ENCODE data around the gene COX7A2. TPM values are rescaled to one million over a fixed set of nuclear protein-coding genes. Genes with fewer than 3 reads are reported as not detected.

The COX7A2 gene
- polyA plus RNA-seq, 1 donor (not counting 4 experiments of a cell fraction or from before 2014, with no cell fraction given), result 474 TPM

DNA sequence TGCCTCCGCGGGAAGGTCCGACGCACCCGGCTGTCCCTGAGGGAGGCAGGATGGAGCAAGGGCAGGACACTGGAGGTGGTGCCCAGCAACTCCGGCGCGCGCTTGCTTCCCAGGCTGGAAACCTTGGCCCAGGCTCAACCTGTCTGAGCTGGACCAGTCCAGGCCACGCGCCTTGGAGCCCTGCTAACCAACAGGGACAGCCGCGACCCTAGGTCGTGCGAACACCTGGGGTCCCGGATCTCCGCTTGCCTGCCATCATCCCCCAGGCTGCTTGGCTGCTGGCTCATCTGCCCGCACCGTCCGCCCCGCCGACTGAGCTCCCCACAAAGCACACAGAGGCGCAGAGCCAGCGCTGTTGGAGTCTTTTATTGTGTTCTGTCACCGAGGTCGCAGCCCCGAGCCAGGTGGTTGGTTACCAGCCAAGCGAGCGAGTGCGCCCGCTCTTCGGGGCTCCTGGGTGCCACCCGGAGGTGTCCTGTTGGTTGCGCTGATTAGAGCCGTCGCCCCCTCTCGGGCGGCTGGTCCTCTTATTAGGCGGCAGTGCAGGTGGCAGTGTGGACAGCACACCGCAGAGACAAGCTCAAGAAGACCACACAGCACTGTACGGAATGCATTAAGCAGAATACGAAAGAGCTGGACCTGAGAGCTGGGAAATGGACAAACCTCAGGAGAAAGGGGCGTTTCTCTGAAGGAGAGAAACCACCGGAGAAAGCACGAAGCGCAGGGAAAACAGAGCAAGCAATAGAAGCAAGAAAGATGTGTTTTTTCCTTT lies 41.5 kb downstream of the COX7A2 start:
- Histone ChIP-seq H3K4me3 (ENCODE audit: control insufficient read depth in 2 of 3, extremely low read depth in 1 of 3, insufficient read depth in 2 of 3, low read depth in 1 of 3, low read length in 3 of 3) (peak overlapping the region; percentile 14 to 29 (median 28)), H3K9me1 (ENCODE audit: control insufficient read depth, extremely low read depth, insufficient read depth, low read length) (no peaks in the 10 kb centered on the region), H3K27me3 (ENCODE audit: control insufficient read depth, extremely low read depth, insufficient read depth, low read length) (no peaks in the 10 kb centered on the region), H3K9me3 (ENCODE audit: control insufficient read depth, low read depth, low read length) (no peaks in the 10 kb centered on the region), H3K36me3 (ENCODE audit: control insufficient read depth in 2 of 2, extremely low read depth in 1 of 2, insufficient read depth in 2 of 2, low read length in 2 of 2) (peaks cover 3 to 8% of the 10 kb centered on the region in 2 experiments), H3K4me2 (ENCODE audit: control insufficient read depth, extremely low read depth, insufficient read depth, low read depth, low read length) (peak overlapping the region; percentile 88), H3K4me1 (ENCODE audit: control insufficient read depth, extremely low read depth, insufficient read depth, low read length) (peaks cover 28% of the 10 kb centered on the region), H3K79me2 (ENCODE audit: control insufficient read depth, insufficient read depth, low read length) (peaks cover 73% of the 10 kb centered on the region), H3K27ac (ENCODE audit: control insufficient read depth, insufficient read depth, low read length) (peak overlapping the region; percentile 55), H3K9ac (ENCODE audit: control insufficient read depth, extremely low read depth, insufficient read depth, low read length) (peak overlapping the region; percentile 98), H4K20me1 (ENCODE audit: control insufficient read depth, extremely low read depth, insufficient read depth, low read length) (no peaks in the 10 kb centered on the region), H2AFZ (ENCODE audit: control insufficient read depth, low read length) (no peak overlapping the region)
- DNase-seq (ENCODE audit: low read depth, low spot score) (no peak), FAIRE-seq (no peak)
- TF ChIP-seq, protein P1, sequence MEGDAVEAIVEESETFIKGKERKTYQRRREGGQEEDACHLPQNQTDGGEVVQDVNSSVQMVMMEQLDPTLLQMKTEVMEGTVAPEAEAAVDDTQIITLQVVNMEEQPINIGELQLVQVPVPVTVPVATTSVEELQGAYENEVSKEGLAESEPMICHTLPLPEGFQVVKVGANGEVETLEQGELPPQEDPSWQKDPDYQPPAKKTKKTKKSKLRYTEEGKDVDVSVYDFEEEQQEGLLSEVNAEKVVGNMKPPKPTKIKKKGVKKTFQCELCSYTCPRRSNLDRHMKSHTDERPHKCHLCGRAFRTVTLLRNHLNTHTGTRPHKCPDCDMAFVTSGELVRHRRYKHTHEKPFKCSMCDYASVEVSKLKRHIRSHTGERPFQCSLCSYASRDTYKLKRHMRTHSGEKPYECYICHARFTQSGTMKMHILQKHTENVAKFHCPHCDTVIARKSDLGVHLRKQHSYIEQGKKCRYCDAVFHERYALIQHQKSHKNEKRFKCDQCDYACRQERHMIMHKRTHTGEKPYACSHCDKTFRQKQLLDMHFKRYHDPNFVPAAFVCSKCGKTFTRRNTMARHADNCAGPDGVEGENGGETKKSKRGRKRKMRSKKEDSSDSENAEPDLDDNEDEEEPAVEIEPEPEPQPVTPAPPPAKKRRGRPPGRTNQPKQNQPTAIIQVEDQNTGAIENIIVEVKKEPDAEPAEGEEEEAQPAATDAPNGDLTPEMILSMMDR (optimal IDR thresholded peaks at IDR 0.05 in 1 of 3, IDR thresholded peaks at IDR 0.05 in 1 of 3, conservative IDR thresholded peaks at IDR 0.05 in 1 of 3; ENCODE audit: extremely low read depth in 1 of 3, insufficient read depth in 2 of 3, low read length in 3 of 3), result no peak
- no peak for TF ChIP-seq EZH2 (IDR thresholded peaks at IDR 0.05; ENCODE audit: low read length)
- dilution Hi-C loops (cut with MboI; ENCODE audit: extremely low pct_ligation_motif_present, low sequenced_read_pairs), result no loop called here

DNA sequence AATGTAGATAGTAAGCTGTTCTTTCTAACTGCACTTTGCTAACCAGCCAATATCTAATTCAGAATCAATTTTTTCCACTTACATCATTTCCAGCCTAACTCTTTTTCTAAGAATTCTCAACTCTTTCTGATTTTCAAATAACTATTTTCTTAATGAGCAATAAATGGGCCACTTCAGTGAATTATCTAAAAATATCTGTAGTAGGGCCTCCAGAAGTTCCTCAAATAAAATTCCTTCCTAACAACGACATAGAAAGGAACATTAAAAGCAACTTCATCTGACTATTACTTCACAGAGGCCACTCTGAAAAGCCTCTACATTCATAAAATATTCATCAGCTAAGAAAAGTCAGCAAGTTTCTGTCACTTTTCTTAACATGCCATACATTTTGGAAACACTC lies 42.6 kb downstream of the COX7A2 start:
- H3K4me3 ChIP-seq (ENCODE audit: control insufficient read depth in 2 of 3, extremely low read depth in 1 of 3, insufficient read depth in 2 of 3, low read depth in 1 of 3, low read length in 3 of 3), result no peak overlapping the region
- no peak overlapping the region for H3K9ac ChIP-seq (ENCODE audit: control insufficient read depth, extremely low read depth, insufficient read depth, low read length)
- dilution Hi-C loops (cut with MboI; ENCODE audit: extremely low pct_ligation_motif_present, low sequenced_read_pairs), result no loop called here
- no peak overlapping the region for H2AFZ ChIP-seq (ENCODE audit: control insufficient read depth, low read length)
- no peak for TF ChIP-seq EZH2 (IDR thresholded peaks at IDR 0.05; ENCODE audit: low read length)
- H3K4me2 ChIP-seq (ENCODE audit: control insufficient read depth, extremely low read depth, insufficient read depth, low read depth, low read length), result peak overlapping the region; percentile 3
- peaks cover 3 to 8% of the 10 kb centered on the region in 2 experiments for H3K36me3 ChIP-seq (ENCODE audit: control insufficient read depth in 2 of 2, extremely low read depth in 1 of 2, insufficient read depth in 2 of 2, low read length in 2 of 2)
- no peaks in the 10 kb centered on the region for H3K27me3 ChIP-seq (ENCODE audit: control insufficient read depth, extremely low read depth, insufficient read depth, low read length)
- peak overlapping the region; percentile 16 for H3K27ac ChIP-seq (ENCODE audit: control insufficient read depth, insufficient read depth, low read length)
- no peaks in the 10 kb centered on the region for H3K9me1 ChIP-seq (ENCODE audit: control insufficient read depth, extremely low read depth, insufficient read depth, low read length)
- H3K4me1 ChIP-seq (ENCODE audit: control insufficient read depth, extremely low read depth, insufficient read depth, low read length), result peaks cover 32% of the 10 kb centered on the region
- no peak for FAIRE-seq
- H3K79me2 ChIP-seq (ENCODE audit: control insufficient read depth, insufficient read depth, low read length), result peaks cover 73% of the 10 kb centered on the region
- no peaks in the 10 kb centered on the region for H4K20me1 ChIP-seq (ENCODE audit: control insufficient read depth, extremely low read depth, insufficient read depth, low read length)
- no peaks in the 10 kb centered on the region for H3K9me3 ChIP-seq (ENCODE audit: control insufficient read depth, low read depth, low read length)
- no peak for DNase-seq (ENCODE audit: low read depth, low spot score)

All from keratinocyte (primary cell).